Ovary (tissue), 3 donors: ENCODE results near the gene TMOD3.

Source experiments
- EP300 ChIP-seq: sonication (generic); formaldehyde crosslinking; IDR thresholded peaks from one replicate; pipeline ENCODE4 v1.6.1; 2017; ENCODE audit warnings: antibody characterized with exemption
- POLR2A ChIP-seq: fragments of 450-650 bp; IDR thresholded peaks from one replicate; pipeline ENCODE4 v1.6.1; 2017; ENCODE audit warnings: antibody characterized with exemption, mild to moderate bottlenecking, moderate library complexity
- TF ChIP-seq, protein P1 (sequence below), 3 donors: fragments of 450-650 bp in 2 of 3; fragments of 200-600 bp in 1 of 3; IDR thresholded peaks; one replicate each; pipeline versions ENCODE4 v1.5.1 to v1.8.0; 2016 to 2022; ENCODE audit warnings: antibody characterized with exemption in 3 of 3, mild to moderate bottlenecking in 1 of 3
- donor health status: DM: no; HTN: no; CAD: no.

DNA sequence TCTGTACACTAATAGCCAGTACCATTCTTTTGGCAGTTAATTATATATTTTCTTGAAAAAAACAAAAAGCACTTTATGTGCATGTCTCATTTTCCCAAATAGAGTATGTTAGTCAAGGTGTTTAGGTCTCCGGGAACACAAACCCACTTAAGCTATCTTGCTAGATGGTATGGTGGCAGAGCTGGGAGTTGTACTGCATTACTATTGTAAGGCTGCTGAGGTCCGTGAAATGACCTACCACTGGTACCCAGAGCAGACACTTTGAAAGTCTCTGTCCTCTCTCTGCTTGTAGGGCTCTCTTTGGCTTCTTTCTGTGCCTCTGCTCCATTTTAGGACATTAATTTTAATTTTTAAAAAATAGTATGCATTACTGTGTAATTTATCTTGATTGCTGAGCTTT is 8.8 kb downstream of the TMOD3 start:
- TF ChIP-seq, protein P1, sequence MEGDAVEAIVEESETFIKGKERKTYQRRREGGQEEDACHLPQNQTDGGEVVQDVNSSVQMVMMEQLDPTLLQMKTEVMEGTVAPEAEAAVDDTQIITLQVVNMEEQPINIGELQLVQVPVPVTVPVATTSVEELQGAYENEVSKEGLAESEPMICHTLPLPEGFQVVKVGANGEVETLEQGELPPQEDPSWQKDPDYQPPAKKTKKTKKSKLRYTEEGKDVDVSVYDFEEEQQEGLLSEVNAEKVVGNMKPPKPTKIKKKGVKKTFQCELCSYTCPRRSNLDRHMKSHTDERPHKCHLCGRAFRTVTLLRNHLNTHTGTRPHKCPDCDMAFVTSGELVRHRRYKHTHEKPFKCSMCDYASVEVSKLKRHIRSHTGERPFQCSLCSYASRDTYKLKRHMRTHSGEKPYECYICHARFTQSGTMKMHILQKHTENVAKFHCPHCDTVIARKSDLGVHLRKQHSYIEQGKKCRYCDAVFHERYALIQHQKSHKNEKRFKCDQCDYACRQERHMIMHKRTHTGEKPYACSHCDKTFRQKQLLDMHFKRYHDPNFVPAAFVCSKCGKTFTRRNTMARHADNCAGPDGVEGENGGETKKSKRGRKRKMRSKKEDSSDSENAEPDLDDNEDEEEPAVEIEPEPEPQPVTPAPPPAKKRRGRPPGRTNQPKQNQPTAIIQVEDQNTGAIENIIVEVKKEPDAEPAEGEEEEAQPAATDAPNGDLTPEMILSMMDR (IDR thresholded peaks at IDR 0.05): no peak
- TF ChIP-seq EP300 (no peak), POLR2A (no peak)
